Stromal cell of bone marrow (primary cell): ENCODE measurements around the gene ZNF492.
"Not testable (repeated sequence)": the region's sequence is repeated elsewhere in the genome, so short reads cannot be mapped to it uniquely, and the experiment has no call there.

Experiments used
- DNase-seq: peaks from one replicate; pipeline ENCODE4 v3.0.0-alpha.2; 2012; ENCODE audit warnings: low read depth

Gene ZNF492

DNA sequence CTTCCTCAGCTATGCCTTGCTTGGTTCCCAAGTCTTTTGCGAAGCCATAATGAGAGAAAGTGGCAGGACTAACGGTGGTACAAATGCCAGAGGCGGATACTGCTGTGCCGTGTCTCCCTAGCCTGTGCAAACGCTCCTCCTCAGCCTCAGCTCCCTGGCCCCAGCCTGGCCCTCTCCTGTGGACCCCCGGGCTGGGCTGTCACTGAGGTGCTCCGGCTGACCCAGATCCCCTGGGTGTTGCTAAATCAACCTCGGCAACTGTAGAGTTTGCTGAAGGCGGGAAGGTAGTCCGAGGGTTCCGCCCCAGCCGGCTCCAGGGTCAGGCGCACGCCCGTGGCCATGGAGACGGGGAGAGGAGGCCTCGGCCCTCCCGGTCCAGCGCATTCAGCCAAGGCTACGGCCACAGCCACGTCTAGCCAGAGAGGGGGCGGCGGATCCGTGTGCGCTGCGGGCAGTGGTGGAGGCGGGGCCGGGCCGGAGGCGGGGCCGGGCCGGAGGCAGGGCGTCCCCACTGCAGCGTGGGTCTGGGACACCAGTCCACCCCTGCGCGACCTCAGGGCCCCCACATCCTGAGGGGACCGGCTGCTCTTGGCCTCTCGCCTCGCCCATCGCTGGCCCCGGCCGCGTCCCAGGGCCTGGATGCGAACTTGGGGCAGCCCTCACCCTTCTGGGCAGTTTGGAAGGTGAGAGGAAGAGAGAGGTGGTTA is 16.4 kb upstream of the ZNF492 start:
- DNase-seq, result no peak

DNA sequence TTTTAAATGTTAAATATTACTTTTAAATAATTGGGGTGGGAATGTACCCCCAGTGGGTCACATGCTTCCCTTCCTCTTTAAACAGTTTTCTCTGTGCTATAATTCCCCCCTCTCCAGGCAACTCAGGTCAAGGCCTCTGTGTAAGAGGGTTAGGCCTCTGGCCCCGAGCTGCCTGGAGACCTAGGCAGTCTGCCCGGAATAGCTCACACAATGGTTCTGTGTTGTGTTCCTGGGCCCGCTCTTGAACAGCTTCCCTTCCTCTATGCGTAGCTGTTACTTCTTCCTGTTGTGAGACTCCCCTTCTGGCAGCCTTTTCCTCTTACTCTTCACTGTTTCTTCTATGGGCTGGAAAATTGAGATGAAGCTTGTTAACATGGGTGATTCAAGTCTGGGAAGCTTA is 14.8 kb upstream of the ZNF492 start:
- DNase-seq, result no peak

DNA sequence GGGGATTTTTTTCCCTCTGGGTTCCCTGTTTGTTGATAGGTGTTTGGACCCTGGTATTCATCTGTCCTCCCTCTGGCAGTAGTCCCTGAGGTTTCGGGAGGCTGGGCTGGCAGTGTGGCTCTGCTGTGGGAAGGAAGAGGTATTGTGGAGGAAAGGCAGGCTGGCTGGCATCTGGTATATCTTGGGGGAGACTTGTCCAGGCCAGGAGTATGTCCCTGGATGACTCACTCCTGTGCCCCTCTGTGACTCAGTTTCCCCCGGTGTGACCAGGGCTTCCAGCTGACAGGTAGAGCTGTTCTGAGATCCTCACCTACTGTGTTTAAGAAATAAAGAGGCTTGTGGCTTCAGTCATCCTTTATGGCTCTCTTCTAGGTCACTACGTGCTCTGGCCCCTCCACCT is 14.2 kb upstream of the ZNF492 start:
- DNase-seq, result no peak

DNA sequence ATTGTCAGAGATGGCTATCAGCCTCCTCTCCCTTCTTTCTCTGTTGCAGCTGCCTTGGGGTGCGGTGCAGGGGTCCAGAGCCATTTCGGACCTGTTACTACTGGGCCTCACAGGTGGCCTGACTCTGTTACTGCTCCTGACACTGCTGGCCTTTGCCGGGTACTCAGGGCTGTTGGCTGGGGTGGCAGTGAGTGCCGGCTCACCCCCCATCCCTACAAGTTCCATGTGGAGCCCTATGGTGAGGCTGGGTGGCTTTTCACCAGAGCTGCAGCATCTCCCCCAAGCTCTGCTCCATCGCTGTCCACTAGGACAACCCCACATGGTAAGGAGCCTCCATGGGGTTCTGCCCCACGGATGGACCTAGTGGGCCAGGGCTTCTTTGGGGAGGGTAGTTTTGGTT is 13.7 kb upstream of the ZNF492 start:
- DNase-seq, result no peak

DNA sequence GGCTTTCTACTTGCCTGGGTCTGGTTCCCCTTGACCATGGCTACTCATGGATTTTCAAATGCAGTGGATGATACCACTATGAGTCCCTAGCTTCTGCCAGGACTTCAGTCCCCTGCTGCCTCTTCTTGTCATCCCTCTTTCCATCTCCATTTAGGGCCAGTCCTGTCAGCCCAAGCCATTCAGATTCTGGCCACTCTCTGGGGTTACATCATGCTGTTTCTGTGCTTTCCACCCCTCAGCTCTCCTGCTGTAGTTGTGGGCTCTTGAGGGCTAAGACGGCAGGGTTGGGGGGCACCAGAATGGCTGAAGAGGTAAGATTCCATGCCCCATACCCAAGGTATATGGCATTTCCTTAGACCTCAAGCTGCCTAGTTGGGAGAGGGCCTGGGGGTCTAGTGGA is 13.2 kb upstream of the ZNF492 start:
- no peak for DNase-seq

DNA sequence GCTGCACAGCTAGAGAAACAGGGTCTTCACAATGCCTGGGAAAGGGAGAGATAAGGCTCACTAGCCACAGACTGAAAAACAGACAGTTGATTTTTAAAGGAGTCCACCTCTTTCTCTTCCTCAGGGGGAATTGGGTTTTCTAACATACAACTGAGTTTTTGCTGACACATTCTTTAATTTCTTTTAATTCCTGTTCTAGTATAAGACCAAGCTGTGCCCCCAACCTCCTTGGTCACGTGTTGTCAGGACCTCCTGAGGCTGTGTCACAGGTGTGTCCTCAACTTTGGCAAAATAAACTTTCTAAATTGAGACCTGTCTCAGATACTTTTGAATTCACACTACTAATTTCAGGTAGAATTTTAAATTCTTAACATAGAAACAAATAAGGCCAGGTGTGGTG is 12.1 kb upstream of the ZNF492 start:
- DNase-seq, result no peak

DNA sequence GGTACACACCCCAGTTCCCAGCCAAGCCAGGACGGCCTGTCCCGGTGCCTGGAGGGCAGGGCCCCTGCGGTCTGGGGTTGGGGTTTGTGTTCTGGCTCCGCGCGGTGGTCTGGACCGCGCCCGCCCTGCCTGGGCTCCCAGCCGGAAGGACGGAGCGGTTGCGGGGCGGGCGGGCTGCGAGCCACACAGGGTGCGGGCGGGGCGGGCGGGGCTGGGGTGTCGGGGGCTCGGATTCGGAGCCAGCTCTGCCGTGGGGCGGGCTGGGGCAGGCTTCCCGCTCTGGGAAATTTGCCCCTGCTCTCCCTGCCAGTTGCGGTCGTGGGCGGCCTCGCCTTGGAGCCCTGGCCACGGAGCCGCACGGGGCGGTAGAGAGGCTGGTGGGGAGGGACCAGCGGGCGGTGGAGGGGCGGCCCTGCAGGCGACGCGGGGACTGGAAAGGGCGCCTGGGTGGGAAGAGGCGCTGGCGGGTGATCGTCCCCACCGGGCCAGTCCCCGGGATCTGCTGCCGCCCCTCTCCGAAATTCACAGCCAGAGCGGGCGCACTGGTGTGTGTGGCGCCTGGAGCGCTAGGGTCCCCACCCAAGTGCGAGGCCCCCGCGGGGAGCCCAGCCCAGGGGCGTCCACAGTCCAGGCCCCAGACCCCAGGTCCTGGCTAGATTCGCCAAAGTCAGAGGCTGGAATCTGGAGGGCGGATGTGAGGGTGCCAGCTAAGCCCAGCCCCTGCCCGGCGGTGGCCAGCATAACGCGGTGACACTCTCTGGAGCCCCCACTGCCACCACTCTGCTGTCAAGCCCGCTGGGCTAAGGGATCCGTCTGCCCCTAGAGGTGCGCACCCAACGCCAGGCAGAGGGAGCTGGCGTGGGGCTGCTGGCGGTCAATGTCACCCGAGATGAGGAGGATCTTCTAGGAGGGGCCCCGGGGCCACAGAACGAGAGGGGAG is 11.0 kb upstream of the ZNF492 start:
- no peak for DNase-seq

DNA sequence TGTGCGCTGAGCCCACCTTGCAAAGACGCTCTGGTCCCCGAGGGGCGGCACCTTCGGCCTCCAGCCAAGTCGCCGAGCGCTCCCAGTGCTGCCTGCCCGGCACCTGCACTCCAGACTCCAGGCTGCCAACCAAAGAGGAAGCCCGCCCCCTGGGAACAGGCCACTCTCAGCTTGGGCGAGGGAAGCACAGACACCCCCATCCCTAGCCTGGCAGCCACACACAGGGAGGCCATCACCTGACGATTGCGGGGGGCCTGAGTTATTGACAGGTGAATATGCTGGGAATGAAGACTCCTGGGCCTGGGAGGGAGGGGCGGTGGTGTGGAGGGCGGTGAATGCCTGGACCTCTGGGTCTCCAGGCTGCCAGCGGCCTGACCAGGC is 10.3 kb upstream of the ZNF492 start:
- no peak for DNase-seq

DNA sequence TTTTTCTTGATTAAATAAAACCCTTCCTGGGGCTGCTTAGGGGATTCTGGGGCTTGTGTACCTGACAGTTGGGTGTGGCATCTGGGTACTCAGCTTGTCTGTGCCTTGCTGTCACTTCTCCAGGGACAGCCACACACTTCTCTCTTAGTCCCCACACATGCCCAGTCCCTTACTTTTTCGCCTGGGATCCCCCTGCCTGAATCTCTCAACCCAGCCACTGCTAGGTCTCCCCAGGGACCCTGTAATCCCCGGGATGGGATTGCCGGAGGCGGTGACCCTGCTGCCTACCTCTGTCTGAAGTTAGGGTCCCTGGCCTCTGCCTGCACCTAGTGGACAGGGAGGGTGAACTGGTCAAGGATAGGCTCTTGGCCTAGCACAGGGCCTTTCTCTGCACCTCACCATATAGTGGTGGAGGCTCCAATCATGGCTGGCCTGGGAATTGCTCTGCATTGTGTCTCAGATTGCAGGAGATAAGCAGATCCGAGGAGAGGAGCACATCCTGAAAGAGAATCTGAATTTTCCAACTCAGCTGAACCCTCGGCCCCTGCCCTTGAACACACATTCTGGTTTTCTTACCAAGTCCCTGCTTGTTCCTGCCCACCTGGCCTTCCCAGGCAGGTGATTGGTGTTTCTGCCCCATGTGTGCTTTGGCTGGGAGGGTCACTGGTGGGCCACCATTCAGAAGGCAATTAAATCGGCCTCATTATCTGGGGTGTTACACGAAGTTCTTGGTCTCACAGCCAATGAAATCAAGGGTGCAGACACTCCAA is 8.7 kb upstream of the ZNF492 start:
- DNase-seq, result no peak

DNA sequence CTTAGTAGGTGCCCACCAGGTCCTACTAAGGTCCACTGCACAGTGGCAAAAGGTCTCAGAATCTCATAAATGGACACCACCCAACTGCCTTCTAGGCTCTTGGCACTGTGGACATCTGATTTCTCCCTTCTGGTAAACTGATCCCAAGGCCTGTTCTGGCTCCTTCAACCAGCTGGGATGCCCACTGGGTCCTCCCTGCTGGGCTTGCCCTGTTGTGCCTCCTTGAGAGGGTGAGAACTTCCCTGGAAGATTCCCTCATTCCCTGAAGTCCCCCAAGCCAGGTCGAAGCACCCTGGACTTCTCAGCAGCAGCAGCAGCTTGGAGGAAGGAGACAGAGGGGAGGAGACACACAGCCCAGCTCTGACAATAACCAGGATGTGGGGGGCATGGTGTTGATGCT is 6.6 kb upstream of the ZNF492 start:
- DNase-seq, result no peak

DNA sequence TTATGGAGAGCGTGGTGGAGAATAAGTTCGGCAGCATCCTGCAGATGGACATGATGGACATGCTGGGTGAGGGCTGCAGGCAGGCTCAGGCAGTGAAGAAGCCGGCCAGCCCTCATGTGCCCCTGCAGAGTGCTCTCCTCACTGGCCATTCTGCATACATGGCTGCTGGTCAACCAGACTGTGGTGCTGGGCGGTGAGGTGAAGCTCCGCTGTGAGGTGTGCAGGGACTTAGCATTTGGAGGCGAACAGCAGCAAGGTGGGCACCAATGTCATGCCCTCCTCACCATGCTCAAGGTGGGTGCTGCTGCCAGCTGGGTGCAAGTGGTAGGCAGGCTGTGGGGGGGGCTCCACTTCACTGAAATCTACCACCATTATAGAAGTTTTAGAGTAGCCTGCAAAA is 5.7 kb upstream of the ZNF492 start:
- no peak for DNase-seq

DNA sequence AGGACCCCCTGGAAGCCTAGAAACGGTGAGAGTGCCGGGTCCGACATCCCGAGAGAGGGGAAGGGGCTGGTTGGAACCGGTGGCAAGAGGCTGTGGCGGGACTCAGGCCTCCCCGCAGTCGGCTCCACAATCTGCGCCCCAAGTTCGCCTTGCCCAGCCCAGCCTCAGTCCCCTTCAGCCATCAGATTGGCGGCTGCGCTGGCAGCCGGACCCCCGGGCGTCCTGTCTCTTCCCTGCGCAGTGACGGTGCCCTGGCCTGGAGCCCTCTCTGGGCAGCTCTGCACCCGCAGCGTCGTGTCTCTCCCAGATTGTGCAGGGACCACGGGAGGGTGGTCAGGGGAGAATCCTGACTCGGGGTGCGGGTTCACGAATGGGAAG is 315 bp downstream of the ZNF492 start:
- DNase-seq, result no peak

DNA sequence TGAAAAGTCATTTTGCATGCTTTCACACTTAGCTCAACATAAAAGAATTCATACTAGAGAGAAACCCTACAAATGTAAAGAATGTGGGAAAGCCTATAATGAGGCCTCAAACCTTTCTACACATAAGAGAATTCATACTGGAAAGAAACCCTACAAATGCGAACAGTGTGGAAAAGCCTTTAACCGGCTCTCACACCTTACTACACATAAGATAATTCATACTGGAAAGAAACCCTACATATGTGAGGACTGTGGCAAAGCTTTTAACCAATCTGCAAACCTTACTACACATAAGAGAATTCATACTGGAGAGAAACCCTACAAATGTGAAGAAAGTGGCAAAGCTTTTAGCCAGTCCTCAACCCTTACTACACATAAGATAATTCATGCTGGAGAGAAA is 51.4 kb downstream of the ZNF492 start:
- DNase-seq, result not testable (repeated sequence)

DNA sequence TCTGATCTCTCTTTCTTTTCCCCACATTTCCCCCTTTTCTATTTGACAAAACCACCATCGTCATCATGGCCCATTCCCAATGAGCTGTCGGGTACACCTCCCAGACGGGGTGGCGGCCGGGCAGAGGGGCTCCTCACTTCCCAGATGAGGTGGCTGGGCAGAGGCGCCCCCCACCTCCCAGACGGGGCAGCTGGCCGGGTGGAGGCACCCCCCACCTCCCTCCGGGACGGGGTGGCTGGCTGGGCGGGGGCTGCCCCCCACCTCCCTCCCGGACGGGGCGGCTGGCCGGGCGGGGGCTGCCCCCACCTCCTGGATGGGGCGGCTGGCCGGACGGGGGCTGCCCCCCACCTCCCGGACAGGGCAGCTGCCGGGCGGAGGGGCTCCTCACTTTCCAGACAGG is 68.5 kb downstream of the ZNF492 start:
- DNase-seq, result not testable (repeated sequence)

DNA sequence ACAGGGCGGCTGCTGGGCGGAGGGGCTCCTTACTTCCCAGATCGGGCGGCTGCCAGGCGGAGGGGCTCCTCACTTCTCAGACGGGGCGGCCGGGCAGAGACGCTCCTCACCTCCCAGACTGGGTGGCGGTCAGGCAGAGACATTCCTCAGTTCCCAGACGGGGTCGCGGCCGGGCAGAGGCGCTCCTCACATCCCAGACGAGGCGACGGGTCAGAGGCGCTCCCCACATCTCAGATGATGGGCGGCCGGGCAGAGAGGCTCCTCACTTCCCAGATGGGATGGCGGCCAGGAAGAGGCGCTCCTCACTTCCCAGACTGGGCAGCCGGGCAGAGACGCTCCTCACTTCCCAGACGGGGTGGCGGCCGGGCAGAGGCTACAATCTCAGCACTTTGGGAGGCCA is 69.0 kb downstream of the ZNF492 start:
- DNase-seq, result not testable (repeated sequence)

DNA sequence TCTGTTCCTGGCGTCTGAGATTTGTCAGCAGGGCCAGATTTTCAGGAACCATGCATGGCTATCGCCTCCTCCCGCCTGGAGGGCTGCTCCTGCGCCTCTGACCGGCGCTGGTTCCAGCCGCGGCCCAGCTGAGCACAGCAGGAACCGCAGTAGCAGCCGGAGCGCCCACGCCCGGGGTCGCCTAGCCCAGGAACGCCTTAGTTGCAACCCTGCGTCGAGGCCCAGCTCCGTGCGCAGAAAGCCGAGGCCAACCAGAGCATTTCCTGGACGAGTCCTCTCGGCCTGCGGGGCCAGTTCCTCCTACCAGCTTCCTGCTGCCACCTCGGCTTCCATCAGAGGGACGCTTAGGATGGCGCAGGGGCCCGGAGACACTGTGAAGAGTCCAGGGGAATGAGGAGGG is 74.9 kb downstream of the ZNF492 start:
- DNase-seq, result no peak
